Stimulated activated CD4-positive, alpha-beta T cell treated with anti-CD3 and anti-CD28 coated beads, Interleukin-1b, Interleukin-23, amount 100 ng/mL, for 4 hours (primary cell): ENCODE measurements around the gene TTC24.

Experiments used
- DNase-seq, 2 donors: peaks; one replicate each; pipeline ENCODE4 v3.0.0-alpha.2; 2020; ENCODE audit warnings: low read depth in 2 of 2

The TTC24 gene

GRCh38 chr1:156554971-156555370 lies 24.6 kb upstream of the TTC24 start:
- no peak for DNase-seq

- no peak for DNase-seq
These were observed 23.8 kb upstream of the TTC24 start for GRCh38 chr1:156555715-156556114.

GRCh38 chr1:156556354-156556753 lies 23.2 kb upstream of the TTC24 start:
- DNase-seq: no peak

- no peak for DNase-seq
These were observed 20.3 kb upstream of the TTC24 start for GRCh38 chr1:156559086-156559796.

- no peak for DNase-seq
These were observed 19.6 kb upstream of the TTC24 start for GRCh38 chr1:156559797-156560385.

- DNase-seq: no peak
These were observed 18.8 kb upstream of the TTC24 start for GRCh38 chr1:156560585-156561163.

GRCh38 chr1:156565519-156565918 lies 14.0 kb upstream of the TTC24 start:
- no peak for DNase-seq

GRCh38 chr1:156566436-156566835 lies 13.1 kb upstream of the TTC24 start:
- DNase-seq: no peak

GRCh38 chr1:156571261-156571852 lies 8.2 kb upstream of the TTC24 start:
- DNase-seq: no peak

GRCh38 chr1:156571919-156572662 lies 7.4 kb upstream of the TTC24 start, which contains the start of gene IQGAP3:
Gene IQGAP3 (minus strand): TSS chr1:156572565. CDS start chr1:156572529, 36 bp downstream.
- peak; percentile 34 to 56 for DNase-seq

- no peak for DNase-seq
These were observed 6.9 kb upstream of the TTC24 start for GRCh38 chr1:156572663-156573018.

GRCh38 chr1:156574039-156574633 lies 5.4 kb upstream of the TTC24 start:
- no peak for DNase-seq

- no peak for DNase-seq
These were observed 2.0 kb upstream of the TTC24 start for GRCh38 chr1:156577550-156577949.

- no peak for DNase-seq
These were observed 1.5 kb upstream of the TTC24 start for GRCh38 chr1:156578055-156578454.

GRCh38 chr1:156581661-156582387 lies 2.3 kb downstream of the TTC24 start:
- DNase-seq: no peak

GRCh38 chr1:156582388-156583017 lies 3.0 kb downstream of the TTC24 start:
- DNase-seq: no peak

GRCh38 chr1:156583821-156584622 lies 4.5 kb downstream of the TTC24 start:
- peak; percentile 46 to 76 for DNase-seq

- no peak for DNase-seq
These were observed 5.3 kb downstream of the TTC24 start for GRCh38 chr1:156584813-156585212.

- DNase-seq: no peak
These were observed 6.8 kb downstream of the TTC24 start for GRCh38 chr1:156586323-156586722.
